CD4-positive, alpha-beta T cell treated with Interleukin-10 for 1 hour (primary cell): Measurements from ENCODE around the gene C11orf68.

ENCODE experiments used
- DNase-seq: peaks from one replicate; pipeline ENCODE4 v3.0.0-alpha.2; 2020

C11orf68 gene

DNA sequence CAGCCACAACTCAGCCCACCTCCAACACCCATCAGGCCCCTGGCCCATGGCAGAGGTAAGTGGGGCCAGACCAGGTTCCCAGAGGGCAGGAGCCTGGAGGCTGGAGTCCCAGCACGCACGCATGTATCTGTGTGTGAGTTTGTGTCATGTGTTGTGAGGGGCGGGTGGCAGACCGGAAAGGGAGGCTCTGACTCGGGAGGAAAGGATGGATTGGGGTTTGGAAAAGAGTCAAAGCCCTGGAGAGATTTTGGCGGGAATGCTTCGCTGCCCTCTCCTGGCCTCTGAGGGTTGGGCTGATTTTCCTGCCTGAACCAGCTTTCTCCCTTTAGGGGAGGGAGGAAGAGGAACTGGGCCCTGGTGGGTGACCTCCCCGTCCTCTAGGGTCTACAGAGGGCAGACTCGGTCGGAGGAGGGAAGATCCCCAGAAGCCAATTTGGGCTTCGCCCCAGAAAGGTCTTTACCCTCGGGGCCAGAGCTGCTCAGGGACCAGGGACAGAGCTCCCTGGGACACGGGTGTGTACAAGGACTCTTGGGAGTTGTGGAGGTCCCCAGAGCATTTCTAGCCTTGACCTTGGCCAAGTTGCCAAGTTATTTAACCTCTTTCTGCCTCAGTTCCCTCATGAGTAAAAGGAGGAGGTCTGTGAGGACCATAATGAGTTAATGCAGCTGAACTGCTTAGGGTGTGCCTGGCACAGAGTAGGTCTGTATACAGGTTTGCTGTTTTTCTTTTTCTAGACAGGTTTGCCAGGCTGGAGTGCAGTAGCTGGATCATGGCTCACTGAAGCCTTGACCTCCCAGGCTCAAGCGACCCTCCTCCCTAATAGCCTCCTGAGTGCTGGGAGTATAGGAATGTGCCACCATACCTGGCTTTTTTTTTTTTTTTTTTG, 6.9 kb downstream of the C11orf68 start:
- no peak for DNase-seq

DNA sequence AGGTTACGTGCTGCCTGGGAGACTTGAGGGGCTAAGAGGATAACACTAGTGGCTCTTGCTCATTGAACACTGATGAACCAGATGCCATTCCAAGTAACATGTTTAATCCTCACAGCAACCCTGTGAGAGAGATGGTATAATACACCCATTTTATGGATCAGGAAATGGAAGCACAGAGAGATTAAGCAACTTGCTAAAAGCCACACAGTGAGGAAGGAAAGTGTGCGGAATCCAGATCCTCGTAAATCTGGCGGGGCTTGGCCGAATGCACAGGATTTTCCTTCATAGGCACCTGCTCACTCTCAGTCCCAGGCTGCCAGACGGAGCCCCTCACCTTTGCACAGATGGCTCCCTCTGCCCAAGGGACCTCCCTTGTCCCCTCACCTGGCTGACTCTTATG, 11.0 kb downstream of the C11orf68 start:
- no peak for DNase-seq

DNA sequence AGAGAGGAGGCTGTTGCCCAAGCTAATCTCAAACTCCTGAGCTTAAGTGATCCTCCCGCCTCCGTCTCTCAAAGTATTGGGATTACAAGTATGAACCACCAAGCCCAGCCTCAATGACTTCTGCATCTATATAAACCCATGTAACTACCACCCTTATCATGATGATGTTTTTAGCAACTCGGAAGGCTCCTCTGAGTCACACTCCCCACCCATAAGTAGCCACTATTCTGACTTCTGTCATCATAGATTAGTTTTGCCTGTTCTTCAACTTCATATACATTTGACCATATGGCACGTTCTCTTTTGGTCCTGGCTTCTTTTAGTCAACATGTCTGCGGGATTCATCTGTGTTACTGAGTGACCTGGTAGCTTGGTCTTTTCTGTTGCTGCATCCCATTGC, 12.3 kb downstream of the C11orf68 start:
- DNase-seq: no peak

DNA sequence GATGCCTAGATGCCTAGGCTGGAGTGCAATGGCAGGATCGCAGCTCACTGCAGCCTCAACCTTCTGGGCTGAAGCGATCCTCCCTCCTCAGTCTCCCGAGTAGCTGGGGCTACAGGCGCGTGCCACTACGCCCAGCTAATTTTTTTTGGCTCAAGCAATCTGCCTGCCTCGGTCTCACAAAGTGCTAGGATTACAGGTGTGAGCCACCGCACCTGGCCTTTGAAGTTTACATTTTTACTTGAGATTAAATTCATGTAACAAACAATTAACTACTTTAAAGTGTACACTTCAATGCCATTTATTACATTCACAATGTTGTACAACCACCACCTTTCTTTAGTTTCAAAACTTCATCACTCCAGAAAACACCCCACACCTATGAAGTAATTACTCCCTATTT, 15.1 kb downstream of the C11orf68 start:
- DNase-seq: no peak

DNA sequence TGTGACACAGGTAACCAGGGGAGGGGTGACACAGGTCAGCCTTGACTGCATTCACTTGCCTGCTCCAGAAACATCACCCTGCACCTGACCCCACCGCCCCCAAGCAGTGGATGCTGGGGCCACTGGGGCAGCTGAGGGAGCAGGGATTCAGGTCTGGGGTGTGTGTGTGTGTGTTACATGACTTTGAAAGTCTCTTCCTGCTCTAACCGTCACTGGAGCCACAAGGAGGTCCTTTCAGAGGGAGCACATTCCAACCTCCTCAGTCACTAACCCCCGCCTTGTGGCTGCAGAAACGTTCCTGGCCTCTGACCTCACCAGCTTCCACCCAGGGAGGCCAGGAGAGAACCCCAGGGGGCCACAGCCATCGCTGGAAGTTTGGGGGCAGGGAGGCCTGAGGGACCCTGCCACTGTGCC, 15.8 kb downstream of the C11orf68 start:
- no peak for DNase-seq

DNA sequence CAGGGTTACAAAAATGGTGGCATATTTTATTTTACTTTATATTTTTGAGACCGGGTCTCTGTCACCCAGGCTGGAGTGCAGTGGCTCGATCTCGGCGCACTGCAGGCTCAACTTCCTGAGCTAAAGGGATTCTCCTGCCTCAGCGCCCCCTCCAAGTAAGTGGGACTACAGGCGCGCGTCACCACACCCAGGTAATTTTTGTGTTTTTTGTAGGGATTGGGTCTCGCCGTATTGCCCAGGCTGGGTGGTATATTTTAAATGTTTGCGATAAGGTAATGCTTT, 18.0 kb downstream of the C11orf68 start:
- DNase-seq: no peak

DNA sequence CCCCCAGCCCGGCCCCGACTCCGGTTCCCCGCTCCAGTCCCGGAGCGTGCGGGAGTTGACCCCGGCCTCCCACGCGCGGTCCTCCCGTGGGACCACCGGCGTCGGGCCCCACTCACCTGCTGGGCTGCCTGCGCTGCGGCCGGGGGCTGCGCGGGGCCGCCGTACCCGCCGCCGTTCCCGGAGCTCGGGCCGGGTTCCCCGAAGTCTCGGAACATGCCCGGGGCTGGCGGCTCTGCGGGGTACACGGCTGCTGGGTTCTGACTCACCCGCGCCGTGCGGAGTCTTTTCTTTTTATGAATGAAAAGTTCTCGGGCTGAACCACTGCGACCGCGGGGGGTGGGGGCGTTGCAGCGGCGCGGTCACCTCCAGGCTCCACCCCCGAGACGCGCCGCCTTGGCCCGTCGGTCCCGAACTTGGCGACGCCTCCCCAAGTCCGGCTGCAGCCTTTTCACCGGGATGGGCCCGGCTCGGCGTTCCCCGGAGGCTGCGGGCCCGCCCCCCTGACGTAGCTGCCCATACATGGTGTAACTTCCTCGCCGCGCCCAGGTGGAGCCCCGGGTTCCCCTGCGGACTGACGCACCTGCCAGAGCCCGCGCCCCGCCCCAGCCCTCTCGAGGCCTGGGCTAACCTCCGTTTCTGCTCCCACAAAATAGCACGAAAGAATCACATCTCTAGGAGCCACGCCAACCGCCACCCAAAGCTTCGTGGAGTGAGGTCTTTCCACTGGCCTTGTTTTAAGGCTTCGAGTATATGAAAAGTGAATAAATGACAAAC, 18.6 kb downstream of the C11orf68 start, which contains the start of gene FOSL1:
TSS of gene FOSL1 (minus strand) at position 264 of the 774 bp plus-strand sequence. CDS start at position 215, 49 bp downstream.
- DNase-seq: peak; percentile 97

DNA sequence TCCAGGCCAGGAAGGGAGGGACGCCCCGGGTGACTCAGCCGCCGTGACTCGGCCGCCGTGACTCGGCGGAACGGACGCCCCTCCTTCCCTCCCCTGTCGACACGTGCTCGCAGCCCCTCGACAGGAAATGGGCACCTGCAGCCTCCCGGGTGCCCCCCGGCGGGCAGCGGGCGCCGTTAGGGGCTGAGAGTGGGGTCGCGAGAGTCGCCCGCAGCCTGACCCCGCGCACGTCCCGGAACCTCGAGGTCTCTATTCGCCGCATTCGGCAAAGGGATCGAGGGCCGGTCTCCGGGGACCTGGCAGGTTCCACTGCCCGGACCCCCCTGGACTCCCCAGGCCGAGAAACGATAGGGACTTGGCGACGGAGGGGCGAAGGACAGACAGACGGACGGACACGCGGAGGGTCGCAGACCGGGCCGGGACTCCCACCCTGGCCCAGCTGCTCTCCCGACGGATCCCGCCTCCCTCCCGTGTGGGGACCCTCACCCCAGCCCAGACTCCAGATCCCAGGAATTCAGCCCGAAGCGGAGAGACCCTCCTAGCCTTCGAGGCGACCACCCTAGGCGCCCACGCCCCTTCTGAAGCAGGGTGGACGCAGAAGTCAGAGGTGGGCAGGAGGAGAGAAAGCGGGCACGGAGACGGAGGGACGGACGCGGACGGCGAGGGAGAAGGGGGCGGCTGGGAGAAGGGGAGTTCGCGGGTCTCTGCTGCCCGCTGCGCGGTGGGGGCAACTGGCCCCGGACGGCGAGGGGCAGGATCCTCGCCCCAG, 19.3 kb downstream of the C11orf68 start:
- peak; percentile 58 for DNase-seq

DNA sequence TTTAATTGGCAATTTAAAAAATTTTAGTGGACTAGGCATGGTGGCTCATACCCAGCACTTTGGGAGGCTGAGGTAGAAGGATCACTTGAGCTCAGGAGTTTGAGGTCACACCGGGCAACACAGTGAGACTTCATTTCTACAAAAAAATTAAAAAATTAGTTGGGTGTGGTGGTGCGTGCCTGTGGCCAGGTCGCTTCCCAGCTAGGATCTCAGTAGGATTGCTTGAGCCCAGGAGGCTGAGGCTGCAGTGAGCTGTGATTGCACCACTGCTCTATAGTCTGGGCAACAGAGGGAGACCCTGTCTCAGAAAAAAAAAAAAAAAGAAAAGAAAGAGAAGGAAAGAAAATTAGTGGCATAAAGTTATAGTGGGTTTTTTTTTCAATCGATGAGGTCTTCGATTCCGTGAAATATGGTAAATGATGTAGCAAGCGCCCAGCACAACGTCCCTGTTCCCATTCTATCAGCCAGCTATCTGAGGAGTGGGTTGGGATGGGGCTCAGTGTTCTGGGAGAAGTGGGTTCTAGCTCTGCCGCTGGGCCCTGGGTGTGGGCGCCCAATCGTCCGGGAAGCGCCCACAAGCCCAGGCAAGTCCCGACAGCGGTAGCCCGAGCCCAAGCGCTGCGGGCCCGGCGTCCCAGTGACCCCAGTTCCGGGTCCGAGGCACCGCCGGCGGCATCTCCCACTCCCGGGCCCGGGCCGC, 20.1 kb downstream of the C11orf68 start:
- DNase-seq: no peak

DNA sequence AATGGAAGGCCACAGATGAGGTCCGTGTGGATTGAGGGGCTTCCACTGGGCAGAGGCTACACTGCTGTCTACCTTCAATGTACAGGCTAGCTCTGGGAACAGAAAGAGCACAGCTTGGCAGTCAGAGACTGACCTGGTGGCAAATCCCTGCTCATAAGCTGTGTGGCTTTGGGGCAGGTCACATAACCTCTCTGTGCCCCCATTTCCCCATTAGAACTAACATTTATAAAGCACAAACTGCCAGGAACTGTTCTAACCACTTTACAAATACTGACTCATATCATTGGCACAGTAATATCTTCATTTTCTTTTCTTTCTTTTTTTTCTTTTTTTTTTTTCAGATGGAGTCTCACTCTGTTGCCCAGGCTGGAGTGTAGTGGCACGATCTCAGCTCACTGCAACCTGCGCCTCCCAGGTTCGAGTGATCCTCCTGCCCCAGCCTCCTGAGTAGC, 21.8 kb downstream of the C11orf68 start:
- DNase-seq: no peak

DNA sequence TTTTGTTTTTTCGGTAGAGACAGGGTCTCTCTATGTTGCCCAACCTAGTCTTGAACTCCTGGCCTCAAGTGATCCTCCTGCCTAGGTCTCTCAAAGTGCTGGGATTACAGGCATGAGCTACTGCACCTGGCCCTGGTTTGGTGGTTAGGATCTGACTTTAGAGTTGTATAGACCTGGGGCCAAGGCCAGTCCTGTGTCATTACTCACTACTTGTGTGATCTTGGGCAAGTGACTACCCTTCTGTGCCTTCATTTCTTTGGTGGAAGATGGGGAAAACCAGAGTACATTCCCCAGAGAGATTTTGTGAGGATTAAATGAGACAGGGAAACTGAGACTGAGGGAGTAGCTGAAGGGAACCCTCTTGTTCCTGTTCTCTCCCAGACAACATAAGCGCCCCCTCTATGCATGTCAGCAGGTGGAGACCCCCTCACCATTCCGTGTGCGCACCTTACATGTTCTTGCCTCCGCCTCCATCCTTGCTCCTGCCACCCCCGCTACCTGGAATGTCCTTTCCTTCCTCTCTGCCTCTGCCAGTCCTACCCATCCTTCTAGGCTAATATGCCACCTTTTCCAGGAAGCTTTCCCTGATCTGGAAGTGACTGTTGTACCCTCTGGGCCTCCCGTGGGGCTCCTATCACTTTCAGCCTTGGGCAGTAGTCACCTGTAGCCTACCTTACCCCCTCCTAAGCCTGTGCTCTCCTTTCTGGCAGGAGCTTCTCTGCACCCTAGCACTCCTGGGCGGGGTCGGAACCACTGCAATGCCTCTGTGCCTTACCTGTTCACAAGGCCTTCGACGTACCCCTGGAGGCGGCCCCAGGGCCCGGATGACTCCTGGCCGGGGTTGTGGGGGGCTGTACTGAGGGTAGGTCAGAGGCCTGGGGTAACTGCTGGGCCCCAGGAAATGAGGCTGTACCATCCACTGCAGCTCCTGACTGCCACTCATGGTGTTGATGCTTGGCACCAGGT, 22.5 kb downstream of the C11orf68 start:
- DNase-seq: no peak

DNA sequence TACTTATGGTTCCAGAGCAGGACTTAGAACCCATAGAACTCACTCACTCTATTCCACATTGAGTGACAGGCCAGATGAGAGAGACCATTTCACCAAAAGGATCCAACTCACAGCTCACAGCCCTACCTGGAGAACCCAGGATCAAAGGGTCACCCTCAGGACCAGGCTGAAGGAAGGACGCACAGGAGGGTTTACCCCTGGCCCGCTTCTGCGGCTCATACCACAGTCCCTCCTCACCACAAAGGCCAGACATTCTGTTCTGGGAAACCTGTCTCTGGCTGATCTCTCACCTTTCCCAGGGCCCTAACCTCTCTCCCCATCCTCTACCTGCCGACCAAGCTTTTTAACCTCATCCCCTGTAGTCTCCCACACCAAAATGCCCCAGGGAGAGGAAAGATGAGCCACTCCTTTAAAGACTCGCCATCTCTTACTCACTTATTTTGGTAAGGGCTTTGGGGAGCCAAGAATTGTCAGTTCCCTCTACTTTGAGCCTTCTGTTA, 23.3 kb downstream of the C11orf68 start:
- DNase-seq: no peak

DNA sequence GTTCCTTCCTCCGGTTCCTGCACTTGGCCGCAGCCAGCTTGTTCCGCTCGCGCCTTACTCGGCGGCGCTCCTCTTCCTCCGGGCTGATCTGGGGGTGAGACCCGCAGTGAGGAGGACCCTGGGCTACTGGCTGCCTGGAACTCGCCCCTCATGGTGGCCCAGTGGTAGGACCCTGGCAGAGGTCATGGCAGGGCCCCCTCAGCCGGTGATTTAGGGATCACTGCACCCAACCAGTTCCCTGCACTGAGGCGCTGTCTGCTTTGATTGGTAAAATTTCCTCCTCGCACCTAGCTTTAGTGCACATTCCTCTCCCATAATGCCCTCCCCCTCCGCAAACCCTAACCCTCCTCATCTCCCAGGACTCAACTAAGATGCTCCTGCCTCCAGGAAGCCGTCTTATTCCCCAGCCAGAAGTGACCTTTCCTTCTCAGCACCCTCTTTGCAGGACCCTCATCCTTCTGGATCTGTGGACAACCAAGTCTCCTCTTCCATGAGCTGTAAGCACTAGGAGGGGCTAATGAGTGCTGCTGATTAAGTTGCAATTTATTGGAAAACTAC, 24.7 kb downstream of the C11orf68 start:
- peak; percentile 58 for DNase-seq

DNA sequence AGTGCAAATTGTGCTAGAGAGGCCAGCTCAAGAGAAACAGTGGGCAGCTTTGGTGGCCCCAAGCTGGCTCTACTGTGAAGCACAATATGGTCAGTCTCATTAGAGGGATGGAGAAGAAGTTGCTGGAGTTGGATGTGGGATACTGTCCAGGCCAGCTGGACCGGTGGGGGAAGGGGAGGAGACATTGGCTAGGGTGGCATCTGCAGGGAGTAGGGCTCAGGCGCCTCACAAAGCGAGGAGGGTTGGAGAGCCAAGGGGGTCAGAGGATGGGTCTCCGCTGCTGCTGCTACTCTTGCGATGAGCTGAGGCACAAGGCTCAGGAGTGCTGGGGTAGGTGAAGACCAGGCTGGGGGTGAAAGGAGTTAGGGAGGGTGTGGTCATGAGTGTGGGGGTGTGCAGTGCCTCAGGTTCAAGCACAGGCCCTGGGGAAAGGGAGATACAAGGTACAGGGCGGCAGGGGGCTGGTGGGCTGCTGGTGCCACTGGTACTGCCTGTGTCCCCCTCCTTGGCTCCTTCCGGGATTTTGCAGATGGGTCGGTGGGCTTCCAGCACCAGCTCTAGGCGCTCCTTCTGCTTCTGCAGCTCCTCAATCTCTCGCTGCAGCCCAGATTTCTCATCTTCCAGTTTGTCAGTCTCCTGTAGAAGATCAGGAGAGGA, 26.1 kb downstream of the C11orf68 start:
- DNase-seq: no peak

DNA sequence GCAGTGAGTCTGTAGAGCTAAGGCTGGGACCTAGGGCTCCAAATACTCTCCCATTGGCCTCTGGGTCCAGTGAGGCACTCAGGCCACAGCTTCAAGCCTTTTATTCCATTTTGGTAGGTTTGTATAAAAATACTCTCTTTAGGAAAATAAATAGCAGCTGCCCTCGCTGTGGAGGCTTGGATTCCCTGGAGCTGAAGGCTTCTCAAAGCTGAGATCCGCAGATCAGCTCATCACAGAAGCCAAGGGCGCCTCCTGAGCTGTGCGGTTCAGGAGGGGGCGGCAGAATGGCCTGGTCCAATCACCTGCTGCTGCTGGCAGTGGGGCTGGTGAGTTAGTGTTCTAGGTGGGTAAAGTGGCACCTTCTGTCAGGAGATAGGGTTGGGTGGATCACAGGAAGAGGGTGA, 26.7 kb downstream of the C11orf68 start:
- DNase-seq: peak; percentile 45

DNA sequence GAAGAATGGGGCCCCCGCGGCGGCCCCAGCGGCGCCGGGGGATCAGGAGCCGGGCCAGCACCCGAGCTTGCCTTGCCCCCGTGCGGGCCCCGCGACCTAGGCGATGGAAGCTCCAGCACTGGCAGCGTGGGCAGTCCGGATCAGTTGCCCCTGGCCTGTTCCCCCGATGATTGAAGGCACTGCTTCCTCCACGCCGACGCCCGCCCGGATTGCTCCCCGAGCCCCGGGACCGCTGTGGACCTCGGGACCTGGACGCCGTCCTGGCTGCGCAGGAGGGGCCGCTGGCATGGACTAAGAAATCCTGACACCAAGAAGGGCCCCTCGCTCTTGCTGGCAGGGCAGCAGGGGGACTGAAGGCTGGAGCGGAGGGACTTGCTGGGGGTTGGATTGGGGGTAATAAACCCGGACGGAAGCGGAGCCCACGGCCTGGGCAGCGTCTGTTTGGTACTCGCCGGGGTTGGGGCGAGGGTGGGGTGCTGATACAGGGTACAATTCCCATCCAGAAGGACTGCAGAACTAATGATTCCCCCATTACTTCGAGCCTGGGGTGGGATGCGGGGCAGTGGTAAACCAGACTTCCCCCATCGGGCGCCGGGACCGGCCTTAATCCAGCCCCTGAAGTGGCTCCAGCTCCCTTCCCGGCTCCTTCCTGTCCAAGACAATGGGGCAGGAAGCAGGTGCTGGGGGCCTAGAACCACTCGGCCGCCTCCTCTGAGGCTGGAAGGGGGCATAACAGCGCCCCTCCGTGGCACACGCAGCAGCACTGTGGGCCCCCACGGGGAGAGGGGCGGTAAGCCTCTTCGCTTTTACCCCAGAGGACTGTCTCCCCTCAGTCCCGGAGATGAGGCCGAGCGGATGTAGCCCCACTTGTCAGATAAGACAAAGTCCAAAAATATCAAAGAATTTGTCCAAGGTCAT, 27.4 kb downstream of the C11orf68 start:
- peak; percentile 44 for DNase-seq

DNA sequence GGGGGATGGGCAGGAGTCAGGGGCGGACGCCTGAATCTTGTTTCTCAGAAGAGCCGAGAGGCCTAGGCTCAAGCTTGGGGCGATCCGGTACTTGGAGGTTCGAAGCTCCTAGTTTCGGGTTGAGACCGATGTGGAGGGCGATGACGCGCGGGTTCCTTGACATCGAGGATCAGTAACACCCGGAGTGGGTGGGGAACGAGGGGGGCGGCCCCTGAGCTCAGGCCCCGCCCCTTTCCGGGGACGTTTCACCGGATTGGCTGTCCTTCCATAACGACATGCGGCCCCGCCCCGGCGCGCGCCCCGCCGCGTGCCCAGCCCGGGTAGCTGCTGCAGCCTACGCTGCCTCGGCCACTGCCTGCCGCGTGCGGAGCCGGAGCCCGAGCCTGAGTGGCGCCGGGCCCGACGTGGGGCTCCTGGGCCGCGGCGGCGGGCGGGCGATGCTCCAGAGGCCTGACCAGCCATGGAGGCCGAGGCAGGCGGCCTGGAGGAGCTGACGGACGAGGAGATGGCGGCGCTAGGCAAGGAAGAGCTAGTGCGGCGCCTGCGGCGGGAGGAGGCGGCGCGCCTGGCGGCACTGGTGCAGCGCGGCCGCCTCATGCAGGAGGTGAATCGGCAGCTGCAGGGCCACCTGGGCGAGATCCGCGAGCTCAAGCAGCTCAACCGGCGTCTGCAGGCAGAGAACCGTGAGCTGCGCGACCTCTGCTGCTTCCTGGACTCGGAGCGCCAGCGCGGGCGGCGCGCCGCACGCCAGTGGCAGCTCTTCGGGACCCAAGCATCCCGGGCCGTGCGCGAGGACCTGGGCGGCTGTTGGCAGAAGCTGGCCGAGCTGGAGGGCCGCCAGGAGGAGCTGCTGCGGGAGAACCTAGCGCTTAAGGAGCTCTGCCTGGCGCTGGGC, 28.3 kb downstream of the C11orf68 start, which contains the start of gene CCDC85B:
TSS of gene CCDC85B (plus strand) at position 350 of the 895 bp plus-strand sequence. CDS start at position 461, 111 bp downstream.
- peak; percentile 98 for DNase-seq
